Stimulated activated memory B cell treated with anti-CD40 and anti-IgM and Interleukin-4, amounts not matched to agents 10 μg/mL and 1 μg/mL and 100 μg/mL, for 72 hours (primary cell): ENCODE results near the gene LRSAM1.

ENCODE experiments used
- ATAC-seq: fragments of 150-1000 bp; cut with Tn5 transposase; 2 replicates; pipeline ENCODE4 v1.10.0; 2021
- H3K27ac Mint-ChIP-seq: one replicate; pipeline ENCODE4 v1.8.0; 2022; ENCODE audit warnings: mild to moderate bottlenecking, mixed read lengths
- H3K27me3 Mint-ChIP-seq: one replicate; pipeline ENCODE4 v1.8.0; 2022; ENCODE audit warnings: mixed read lengths
- H3K36me3 Mint-ChIP-seq: one replicate; pipeline ENCODE4 v1.8.0; 2022; ENCODE audit warnings: mixed read lengths
- H3K4me1 Mint-ChIP-seq: one replicate; pipeline ENCODE4 v1.8.0; 2022; ENCODE audit warnings: mixed read lengths
- H3K4me3 Mint-ChIP-seq: one replicate; pipeline ENCODE4 v1.8.0; 2022; ENCODE audit warnings: mild to moderate bottlenecking, moderate library complexity, mixed read lengths
- H3K9me3 Mint-ChIP-seq: one replicate; pipeline ENCODE4 v1.8.0; 2022; ENCODE audit warnings: mixed read lengths

LRSAM1 gene

GRCh38 chr9:127521919-127522304, 70.6 kb downstream of the LRSAM1 start:
- Mint-ChIP-seq H3K9me3 (peaks cover 12% of the 10 kb centered on the region), H3K36me3 (no peaks in the 10 kb centered on the region), H3K27ac (no peak overlapping the region), H3K4me3 (no peak overlapping the region), H3K4me1 (peaks cover 17% of the 10 kb centered on the region), H3K27me3 (peaks cover 19% of the 10 kb centered on the region)
- no peak for ATAC-seq

- Mint-ChIP-seq H3K4me3 (no peak overlapping the region), H3K27me3 (peaks cover 15% of the 10 kb centered on the region), H3K27ac (no peak overlapping the region), H3K36me3 (no peaks in the 10 kb centered on the region), H3K4me1 (peaks cover 17% of the 10 kb centered on the region), H3K9me3 (peaks cover 12% of the 10 kb centered on the region)
- no peak for ATAC-seq
These were observed 71.4 kb downstream of the LRSAM1 start for GRCh38 chr9:127522727-127523126.

GRCh38 chr9:127523312-127523851, 72.1 kb downstream of the LRSAM1 start:
- Mint-ChIP-seq H3K27ac (no peak overlapping the region), H3K4me1 (peaks cover 11% of the 10 kb centered on the region), H3K4me3 (no peak overlapping the region), H3K9me3 (peaks cover 12% of the 10 kb centered on the region), H3K36me3 (no peaks in the 10 kb centered on the region), H3K27me3 (peaks cover 8% of the 10 kb centered on the region)
- ATAC-seq = no peak

- peaks cover 12% of the 10 kb centered on the region for H3K9me3 Mint-ChIP-seq
These were observed 73.1 kb downstream of the LRSAM1 start for GRCh38 chr9:127524373-127524772.

GRCh38 chr9:127525401-127526188, 74.3 kb downstream of the LRSAM1 start:
- no peak overlapping the region for H3K4me3 Mint-ChIP-seq
- H3K27ac Mint-ChIP-seq = no peak overlapping the region
- H3K36me3 Mint-ChIP-seq = no peaks in the 10 kb centered on the region
- no peaks in the 10 kb centered on the region for H3K27me3 Mint-ChIP-seq
- H3K9me3 Mint-ChIP-seq = peaks cover 12% of the 10 kb centered on the region
- no peaks in the 10 kb centered on the region for H3K4me1 Mint-ChIP-seq
- no peak for ATAC-seq

More at GRCh38 chr9:127524373-127524772, 73.1 kb downstream of the LRSAM1 start:
- Mint-ChIP-seq H3K27me3 (no peaks in the 10 kb centered on the region), H3K4me1 (peaks cover 1% of the 10 kb centered on the region), H3K36me3 (no peaks in the 10 kb centered on the region), H3K4me3 (no peak overlapping the region), H3K27ac (no peak overlapping the region)
- no peak for ATAC-seq

- Mint-ChIP-seq H3K27ac (no peak overlapping the region), H3K4me1 (no peaks in the 10 kb centered on the region), H3K4me3 (no peak overlapping the region), H3K36me3 (no peaks in the 10 kb centered on the region), H3K9me3 (peaks cover 12% of the 10 kb centered on the region), H3K27me3 (no peaks in the 10 kb centered on the region)
- no peak for ATAC-seq
These were observed 75.6 kb downstream of the LRSAM1 start for GRCh38 chr9:127526655-127527559.

- ATAC-seq = no peak
- no peak overlapping the region for H3K4me3 Mint-ChIP-seq
- H3K9me3 Mint-ChIP-seq = peaks cover 10% of the 10 kb centered on the region
- no peaks in the 10 kb centered on the region for H3K36me3 Mint-ChIP-seq
- no peaks in the 10 kb centered on the region for H3K4me1 Mint-ChIP-seq
- H3K27ac Mint-ChIP-seq = no peak overlapping the region
- no peaks in the 10 kb centered on the region for H3K27me3 Mint-ChIP-seq
These were observed 76.4 kb downstream of the LRSAM1 start for GRCh38 chr9:127527560-127528268.

- H3K4me3 Mint-ChIP-seq = no peak overlapping the region
- H3K4me1 Mint-ChIP-seq = no peaks in the 10 kb centered on the region
- H3K9me3 Mint-ChIP-seq = peaks cover 8% of the 10 kb centered on the region
- no peak for ATAC-seq
- no peak overlapping the region for H3K27ac Mint-ChIP-seq
- no peaks in the 10 kb centered on the region for H3K36me3 Mint-ChIP-seq
- H3K27me3 Mint-ChIP-seq = no peaks in the 10 kb centered on the region
These were observed 77.3 kb downstream of the LRSAM1 start for GRCh38 chr9:127528422-127529251.

- H3K4me3 Mint-ChIP-seq = no peak overlapping the region
- no peaks in the 10 kb centered on the region for H3K27me3 Mint-ChIP-seq
- H3K27ac Mint-ChIP-seq = no peak overlapping the region
- no peaks in the 10 kb centered on the region for H3K36me3 Mint-ChIP-seq
- H3K9me3 Mint-ChIP-seq = peaks cover 6% of the 10 kb centered on the region
- ATAC-seq = no peak
- H3K4me1 Mint-ChIP-seq = no peaks in the 10 kb centered on the region
These were observed 78.4 kb downstream of the LRSAM1 start for GRCh38 chr9:127529671-127530070.

GRCh38 chr9:127530206-127530941, 79.1 kb downstream of the LRSAM1 start:
- no peaks in the 10 kb centered on the region for H3K4me1 Mint-ChIP-seq
- no peak overlapping the region for H3K4me3 Mint-ChIP-seq
- H3K27ac Mint-ChIP-seq = no peak overlapping the region
- peaks cover 6% of the 10 kb centered on the region for H3K27me3 Mint-ChIP-seq
- no peaks in the 10 kb centered on the region for H3K9me3 Mint-ChIP-seq
- no peaks in the 10 kb centered on the region for H3K36me3 Mint-ChIP-seq
- no peak for ATAC-seq

- no peak overlapping the region for H3K4me3 Mint-ChIP-seq
- peaks cover 9% of the 10 kb centered on the region for H3K27me3 Mint-ChIP-seq
- H3K9me3 Mint-ChIP-seq = no peaks in the 10 kb centered on the region
- no peak for ATAC-seq
- no peaks in the 10 kb centered on the region for H3K4me1 Mint-ChIP-seq
- H3K36me3 Mint-ChIP-seq = no peaks in the 10 kb centered on the region
- H3K27ac Mint-ChIP-seq = no peak overlapping the region
These were observed 80.4 kb downstream of the LRSAM1 start for GRCh38 chr9:127531676-127532075.

- Mint-ChIP-seq H3K9me3 (no peaks in the 10 kb centered on the region), H3K27ac (no peak overlapping the region), H3K4me3 (no peak overlapping the region), H3K4me1 (no peaks in the 10 kb centered on the region), H3K27me3 (peaks cover 9% of the 10 kb centered on the region), H3K36me3 (no peaks in the 10 kb centered on the region)
- ATAC-seq = peak; percentile 26
These were observed 83.1 kb downstream of the LRSAM1 start for GRCh38 chr9:127534250-127534906.

GRCh38 chr9:127534931-127535330, 83.6 kb downstream of the LRSAM1 start:
- Mint-ChIP-seq H3K4me1 (no peaks in the 10 kb centered on the region), H3K4me3 (no peak overlapping the region), H3K27me3 (peaks cover 14% of the 10 kb centered on the region), H3K9me3 (no peaks in the 10 kb centered on the region), H3K36me3 (no peaks in the 10 kb centered on the region), H3K27ac (no peak overlapping the region)
- ATAC-seq = no peak
